DOHH2 (cell line): Measurements from ENCODE around the gene FOXO6.

Experiments used
- H3F3A ChIP-seq: fragments of 200-600 bp; sonication (generic), shearing (Covaris generic); 2 replicates; pipeline ENCODE4 v1.6.0; 2016; ENCODE audit warnings: antibody characterized with exemption, mild to moderate bottlenecking; ENCODE audit not compliant: control insufficient read depth, insufficient read depth
- H3K27ac ChIP-seq: fragments of 200-600 bp; sonication (generic); 2 replicates; pipeline ENCODE4 v1.5.1; 2014; ENCODE audit warnings: low read depth, mild to moderate bottlenecking, low read length, moderate library complexity
- H3K27me3 ChIP-seq: fragments of 200-600 bp; sonication (generic); 2 replicates; pipeline ENCODE4 v1.6.1; 2014; ENCODE audit warnings: mild to moderate bottlenecking, low read length, mixed read lengths; ENCODE audit not compliant: control insufficient read depth
- H3K36me3 ChIP-seq: fragments of 200-600 bp; sonication (generic); 2 replicates; pipeline ENCODE4 v1.6.1; 2014; ENCODE audit warnings: mild to moderate bottlenecking, low read length, moderate library complexity, mixed read lengths; ENCODE audit not compliant: control insufficient read depth
- H3K4me1 ChIP-seq: fragments of 200-600 bp; sonication (generic); 2 replicates; pipeline ENCODE4 v1.6.1; 2014; ENCODE audit warnings: mild to moderate bottlenecking, low read length, mixed read lengths; ENCODE audit not compliant: control insufficient read depth
- H3K4me2 ChIP-seq: fragments of 200-600 bp; sonication (generic); 2 replicates; pipeline ENCODE4 v1.6.0; 2014; ENCODE audit warnings: mild to moderate bottlenecking, low read length, moderate library complexity
- H3K4me3 ChIP-seq: fragments of 200-600 bp; sonication (generic); 2 replicates; pipeline ENCODE4 v1.5.1; 2014; ENCODE audit warnings: mild to moderate bottlenecking, low read length, mixed read lengths
- H3K79me2 ChIP-seq: fragments of 200-600 bp; sonication (generic); 2 replicates; pipeline ENCODE4 v1.6.1; 2014; ENCODE audit warnings: mild to moderate bottlenecking, low read length, mixed read lengths; ENCODE audit not compliant: control insufficient read depth
- H3K9me2 ChIP-seq: fragments of 200-600 bp; sonication (generic); replicated peaks from 2 replicates; pipeline ENCODE4 v1.6.1; 2014; ENCODE audit warnings: mild to moderate bottlenecking, low read length, mixed read lengths; ENCODE audit not compliant: control insufficient read depth
- H3K9me3 ChIP-seq: fragments of 200-600 bp; sonication (generic); 2 replicates; pipeline ENCODE4 v1.6.1; 2014; ENCODE audit warnings: antibody characterized with exemption, low read length, mixed read lengths; ENCODE audit not compliant: control insufficient read depth, insufficient read depth
- H4K20me1 ChIP-seq: fragments of 200-600 bp; sonication (generic); 2 replicates; pipeline ENCODE4 v1.6.0; 2014; ENCODE audit warnings: low read depth, mild to moderate bottlenecking, antibody characterized with exemption, low read length, moderate library complexity; ENCODE audit not compliant: control insufficient read depth, insufficient read depth
- EZH2phosphoT487 ChIP-seq: fragments of 200-600 bp; sonication (generic); IDR thresholded peaks from 2 replicates; pipeline ENCODE4 v1.6.1; 2017; ENCODE audit warnings: borderline replicate concordance, mild to moderate bottlenecking, antibody characterized with exemption, low read length, moderate library complexity, mixed read lengths
- TF ChIP-seq, protein P1 (sequence below): fragments of 200-600 bp; sonication (generic); IDR thresholded peaks from one replicate; pipeline ENCODE4 v1.5.1; 2014; ENCODE audit warnings: antibody characterized with exemption, mild to moderate bottlenecking, low read depth, low read length; ENCODE audit not compliant: poor library complexity, severe bottlenecking

Gene FOXO6

DNA sequence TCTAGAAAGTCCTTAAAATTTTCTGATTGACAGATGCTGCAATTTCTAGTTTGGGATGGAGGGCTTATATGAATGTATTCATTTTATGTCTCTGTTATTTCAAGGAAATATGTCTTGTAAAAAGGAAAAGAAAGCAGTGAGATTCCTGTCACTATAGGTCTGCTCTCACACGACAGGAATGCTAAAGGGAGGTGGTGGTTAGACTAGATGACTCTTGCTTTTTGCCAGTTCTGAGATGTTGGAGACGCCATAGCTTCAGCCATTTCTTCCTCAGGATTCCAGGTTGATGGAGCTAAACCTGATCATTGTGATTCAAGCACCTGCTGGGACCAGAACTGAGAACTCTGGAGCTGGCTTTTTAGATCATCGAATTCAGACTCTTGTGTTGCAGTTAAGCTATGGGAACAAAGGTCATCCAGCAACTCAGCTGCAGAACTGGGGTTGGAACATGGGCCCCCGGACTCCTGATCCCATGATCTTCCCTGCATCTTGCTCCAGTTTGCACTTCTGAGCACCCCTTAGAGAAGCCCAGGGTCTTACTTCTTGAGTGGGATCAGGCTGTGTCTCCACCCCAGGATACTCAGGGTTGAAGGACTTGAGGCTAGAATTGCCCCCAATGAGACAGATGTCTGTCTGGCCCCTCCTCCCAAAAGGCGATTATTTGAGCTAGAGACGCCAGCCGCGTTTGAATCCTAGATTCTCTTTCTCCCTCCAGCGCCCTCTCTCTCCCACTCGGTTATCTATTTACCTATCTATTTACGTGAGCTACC lies 46.7 kb upstream of the FOXO6 start:
- 0 out of 2 replicates have a peak, but pooled peaks cover 2% of the 10 kb centered on the region for H3K27me3 ChIP-seq
- no peaks in the 10 kb centered on the region for H3K36me3 ChIP-seq
- no peaks in the 10 kb centered on the region for H3K9me2 ChIP-seq
- H3K4me2 ChIP-seq, result no peak overlapping the region
- H3K4me3 ChIP-seq, result no peak overlapping the region
- H3K9me3 ChIP-seq, result no peaks in the 10 kb centered on the region
- H3K79me2 ChIP-seq, result no peaks in the 10 kb centered on the region
- TF ChIP-seq, protein P1, sequence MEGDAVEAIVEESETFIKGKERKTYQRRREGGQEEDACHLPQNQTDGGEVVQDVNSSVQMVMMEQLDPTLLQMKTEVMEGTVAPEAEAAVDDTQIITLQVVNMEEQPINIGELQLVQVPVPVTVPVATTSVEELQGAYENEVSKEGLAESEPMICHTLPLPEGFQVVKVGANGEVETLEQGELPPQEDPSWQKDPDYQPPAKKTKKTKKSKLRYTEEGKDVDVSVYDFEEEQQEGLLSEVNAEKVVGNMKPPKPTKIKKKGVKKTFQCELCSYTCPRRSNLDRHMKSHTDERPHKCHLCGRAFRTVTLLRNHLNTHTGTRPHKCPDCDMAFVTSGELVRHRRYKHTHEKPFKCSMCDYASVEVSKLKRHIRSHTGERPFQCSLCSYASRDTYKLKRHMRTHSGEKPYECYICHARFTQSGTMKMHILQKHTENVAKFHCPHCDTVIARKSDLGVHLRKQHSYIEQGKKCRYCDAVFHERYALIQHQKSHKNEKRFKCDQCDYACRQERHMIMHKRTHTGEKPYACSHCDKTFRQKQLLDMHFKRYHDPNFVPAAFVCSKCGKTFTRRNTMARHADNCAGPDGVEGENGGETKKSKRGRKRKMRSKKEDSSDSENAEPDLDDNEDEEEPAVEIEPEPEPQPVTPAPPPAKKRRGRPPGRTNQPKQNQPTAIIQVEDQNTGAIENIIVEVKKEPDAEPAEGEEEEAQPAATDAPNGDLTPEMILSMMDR, result no peak
- no peak for TF ChIP-seq EZH2phosphoT487
- H3F3A ChIP-seq, result no peaks in the 10 kb centered on the region
- no peak overlapping the region for H3K27ac ChIP-seq
- no peaks in the 10 kb centered on the region for H4K20me1 ChIP-seq
- no peaks in the 10 kb centered on the region for H3K4me1 ChIP-seq

DNA sequence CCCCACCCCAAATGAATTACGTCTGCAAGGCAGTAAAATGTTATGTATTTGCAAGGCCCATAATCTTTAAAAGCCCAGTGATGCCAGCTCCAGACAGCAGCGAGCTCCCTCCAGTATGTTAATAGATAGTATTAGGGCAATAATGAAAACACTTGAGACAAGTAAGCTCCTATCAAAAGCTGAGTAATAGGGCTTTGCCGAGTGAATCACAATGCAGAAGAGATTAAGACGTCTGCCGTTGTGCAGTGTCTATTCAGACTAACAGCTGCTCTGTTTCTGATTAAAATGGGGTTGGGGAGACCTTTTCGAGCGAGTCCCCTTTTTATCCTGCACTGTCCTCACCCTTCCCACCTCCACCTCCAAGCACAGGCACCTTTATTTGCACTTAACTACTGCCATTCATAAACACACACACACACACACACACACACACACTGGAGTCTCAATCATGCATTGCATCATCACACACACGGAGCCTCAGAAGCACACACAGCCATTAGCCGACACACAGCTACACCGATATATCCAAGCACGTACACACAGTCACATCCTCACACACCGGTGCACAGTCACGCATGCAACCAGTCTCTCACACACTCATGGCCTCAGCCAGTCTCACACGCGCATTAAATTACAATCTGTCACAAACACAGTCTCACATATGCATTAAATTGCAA lies 46.0 kb upstream of the FOXO6 start:
- H3F3A ChIP-seq, result no peaks in the 10 kb centered on the region
- no peaks in the 10 kb centered on the region for H3K9me3 ChIP-seq
- H3K36me3 ChIP-seq, result no peaks in the 10 kb centered on the region
- no peak overlapping the region for H3K4me3 ChIP-seq
- TF ChIP-seq, protein P1, result no peak
- no peak for TF ChIP-seq EZH2phosphoT487
- no peaks in the 10 kb centered on the region for H3K79me2 ChIP-seq
- no peaks in the 10 kb centered on the region for H3K9me2 ChIP-seq
- H3K4me2 ChIP-seq, result no peak overlapping the region
- H3K27me3 ChIP-seq, result 0 out of 2 replicates have a peak, but pooled peaks cover under 1% of the 10 kb centered on the region
- no peak overlapping the region for H3K27ac ChIP-seq
- no peaks in the 10 kb centered on the region for H3K4me1 ChIP-seq
- H4K20me1 ChIP-seq, result no peaks in the 10 kb centered on the region

DNA sequence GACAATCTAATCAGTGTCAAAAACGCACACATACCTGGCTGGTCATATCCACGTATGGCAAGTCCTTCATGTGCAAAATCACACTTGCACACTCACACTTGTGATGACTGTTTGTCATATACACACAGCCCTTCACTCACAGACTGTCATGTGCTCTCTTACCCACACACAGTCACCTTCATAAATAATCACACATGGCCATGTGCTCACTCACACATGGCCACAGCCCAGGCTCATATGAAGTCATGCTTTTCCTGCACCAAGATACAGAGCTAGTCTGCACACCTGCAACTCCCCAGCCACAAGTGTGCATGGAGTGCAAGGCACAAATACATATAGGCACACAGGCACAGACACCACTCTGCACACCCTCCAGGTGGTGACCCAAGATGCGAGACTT lies 45.4 kb upstream of the FOXO6 start:
- Histone ChIP-seq H3K4me3 (no peak overlapping the region), H3K4me1 (no peaks in the 10 kb centered on the region), H3K9me3 (no peaks in the 10 kb centered on the region), H3K4me2 (no peak overlapping the region), H3K27me3 (no peaks in the 10 kb centered on the region), H3K9me2 (no peaks in the 10 kb centered on the region), H3K36me3 (no peaks in the 10 kb centered on the region), H3K27ac (no peak overlapping the region), H3F3A (no peaks in the 10 kb centered on the region), H4K20me1 (no peaks in the 10 kb centered on the region), H3K79me2 (no peaks in the 10 kb centered on the region)
- TF ChIP-seq, protein P1, result no peak
- no peak for TF ChIP-seq EZH2phosphoT487
